ENCODE measurements around the gene GPC5. TPM values are rescaled to one million over a fixed set of nuclear protein-coding genes. Genes with fewer than 3 reads are reported as not detected.

GPC5 gene
- total and polyA plus RNA-seq, 10 donors, result 0.04 to 0.83 (median 0.26) TPM; not detected in 3

- Histone ChIP-seq H3K27me3 (replicated peaks in 1 of 7) (no peaks in the 10 kb centered on the region), H3K4me3 (no peak overlapping the region), H3K9me3 (peaks cover 0 to 9% (median 2%) of the 10 kb centered on the region in 8 donors), H3K27ac (no peak overlapping the region), H3K36me3 (no peaks in the 10 kb centered on the region), H3K4me1 (no peaks in the 10 kb centered on the region)
- intact Hi-C loops (cut with DNase I; ENCODE audit: low total_unique reads), result no loop called here
- DNase-seq, result no peak
- WGBS, 5 donors, result 79 to 89% (median 83%) methylated on average over 2 of the region's 2 CpGs
- TF ChIP-seq POLR2AphosphoS5 (IDR thresholded peaks at IDR 0.05), result no peak
- TF ChIP-seq POLR2A (IDR thresholded peaks at IDR 0.05), result no peak
- TF ChIP-seq CTCF (IDR thresholded peaks at IDR 0.05 in 8 of 11, conservative IDR thresholded peaks at IDR 0.05 in 3 of 11), result no peak
Observed at GRCh38 chr13:91546900-91547299, 148.5 kb downstream of the GPC5 start.

DNA sequence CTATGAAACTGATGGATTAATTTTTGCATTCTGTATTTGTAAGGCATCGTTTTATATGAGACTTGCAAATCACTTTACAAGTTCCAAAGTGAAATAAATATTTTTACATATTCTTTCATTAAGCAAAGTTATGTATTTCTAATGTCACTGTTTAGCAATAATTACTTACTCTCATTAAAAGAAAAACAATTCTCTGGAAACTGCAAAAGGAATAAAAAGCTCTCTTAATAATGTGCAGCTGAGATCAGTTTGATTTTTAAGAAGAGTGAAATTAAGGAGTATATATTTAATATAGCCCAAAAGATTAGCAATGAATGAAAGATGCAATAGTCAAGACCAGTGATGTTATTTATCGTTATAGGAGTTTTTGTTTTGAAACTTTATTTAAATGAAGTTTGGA is 155.2 kb downstream of the GPC5 start:
- H3K4me1 ChIP-seq, result no peaks in the 10 kb centered on the region

GRCh38 chr13:91554101-91554500 is 155.7 kb downstream of the GPC5 start:
- no peaks in the 10 kb centered on the region for H3K4me1 ChIP-seq
- DNase-seq, result no peak
- H3K27me3 ChIP-seq (replicated peaks in 1 of 7), result no peaks in the 10 kb centered on the region
- no peak overlapping the region for H3K4me3 ChIP-seq
- intact Hi-C loops (cut with DNase I; ENCODE audit: low total_unique reads), result no loop called here
- no peaks in the 10 kb centered on the region for H3K36me3 ChIP-seq
- peaks cover 0 to 15% (median 5%) of the 10 kb centered on the region in 8 donors for H3K9me3 ChIP-seq
- 47 to 66% (median 56%) methylated on average over 1 of the region's 1 CpG for WGBS, 5 donors
- TF ChIP-seq CTCF (IDR thresholded peaks at IDR 0.05 in 8 of 11, conservative IDR thresholded peaks at IDR 0.05 in 3 of 11), result no peak
- TF ChIP-seq POLR2AphosphoS5 (IDR thresholded peaks at IDR 0.05), result no peak
- TF ChIP-seq POLR2A (IDR thresholded peaks at IDR 0.05), result no peak
- H3K27ac ChIP-seq, result no peak overlapping the region

More for the DNA sequence above, 155.2 kb downstream of the GPC5 start:
- H3K36me3 ChIP-seq, result no peaks in the 10 kb centered on the region
- intact Hi-C loops (cut with DNase I; ENCODE audit: low total_unique reads), result no loop called here
- no peak overlapping the region for H3K27ac ChIP-seq
- H3K4me3 ChIP-seq, result no peak overlapping the region
- WGBS, 5 donors, result 72 to 88% (median 81%) methylated on average over 2 of the region's 2 CpGs
- DNase-seq, result no peak
- no peak for TF ChIP-seq CTCF (IDR thresholded peaks at IDR 0.05 in 8 of 11, conservative IDR thresholded peaks at IDR 0.05 in 3 of 11)
- H3K27me3 ChIP-seq (replicated peaks in 1 of 7), result no peaks in the 10 kb centered on the region
- peaks cover 0 to 15% (median 5%) of the 10 kb centered on the region in 8 donors for H3K9me3 ChIP-seq

- H3K36me3 ChIP-seq, result no peaks in the 10 kb centered on the region
- no peak overlapping the region for H3K27ac ChIP-seq
- TF ChIP-seq CTCF (IDR thresholded peaks at IDR 0.05 in 8 of 11, conservative IDR thresholded peaks at IDR 0.05 in 3 of 11) (no peak), POLR2AphosphoS5 (IDR thresholded peaks at IDR 0.05) (no peak), POLR2A (IDR thresholded peaks at IDR 0.05) (no peak)
- H3K9me3 ChIP-seq, result peaks cover 0 to 6% (median 0%) of the 10 kb centered on the region in 8 donors
- no peaks in the 10 kb centered on the region for H3K27me3 ChIP-seq (replicated peaks in 1 of 7)
- no peak overlapping the region for H3K4me3 ChIP-seq
- H3K4me1 ChIP-seq, result no peaks in the 10 kb centered on the region
- intact Hi-C loops (cut with DNase I; ENCODE audit: low total_unique reads), result no loop called here
- no peak for DNase-seq
- 66 to 74% (median 68%) methylated on average over 5 of the region's 5 CpGs for WGBS, 5 donors
Observed at GRCh38 chr13:91557328-91558090, 159.1 kb downstream of the GPC5 start.

Data from spleen (tissue), 11 donors.